GM19372 (cell line): ENCODE data around the gene BTRC.
"Not testable (repeated sequence)": the region's sequence is repeated elsewhere in the genome, so short reads cannot be mapped to it uniquely, and the experiment has no call there.

Source experiments
- ATAC-seq: cut with Tn5 transposase; IDR thresholded peaks from one replicate; pipeline ENCODE4 v1.9.1; 2021; ENCODE audit warnings: mild to moderate bottlenecking, low read depth, moderate library complexity; ENCODE audit not compliant: unreplicated experiment

BTRC gene

GRCh38 chr10:101353692-101354327, at the start of gene BTRC:
Gene BTRC (plus strand): TSS chr10:101354165. CDS start chr10:101354181, 16 bp downstream.
- peak; percentile 93 for ATAC-seq

- ATAC-seq = no peak
Measured at GRCh38 chr10:101304316-101304715, 49.6 kb upstream of the BTRC start.

GRCh38 chr10:101305320-101306241, 48.4 kb upstream of the BTRC start:
- ATAC-seq = no peak

GRCh38 chr10:101308051-101308450, 45.9 kb upstream of the BTRC start:
- ATAC-seq = no peak

- ATAC-seq = no peak
Measured at GRCh38 chr10:101310529-101311184, 43.3 kb upstream of the BTRC start.

GRCh38 chr10:101311185-101312066, 42.5 kb upstream of the BTRC start:
- no peak for ATAC-seq

GRCh38 chr10:101319241-101319915, 34.6 kb upstream of the BTRC start:
- ATAC-seq = no peak

- ATAC-seq = no peak
Measured at GRCh38 chr10:101321073-101321472, 32.9 kb upstream of the BTRC start.

- ATAC-seq = no peak
Measured at GRCh38 chr10:101322266-101323108, 31.5 kb upstream of the BTRC start.

- ATAC-seq = no peak
Measured at GRCh38 chr10:101323495-101323894, 30.5 kb upstream of the BTRC start.

GRCh38 chr10:101327454-101327853, 26.5 kb upstream of the BTRC start:
- ATAC-seq = not testable (repeated sequence)

GRCh38 chr10:101329341-101330032, 24.5 kb upstream of the BTRC start:
- no peak for ATAC-seq

- ATAC-seq = no peak
Measured at GRCh38 chr10:101330231-101330630, 23.7 kb upstream of the BTRC start.

- no peak for ATAC-seq
Measured at GRCh38 chr10:101330631-101331225, 23.2 kb upstream of the BTRC start.

- no peak for ATAC-seq
Measured at GRCh38 chr10:101331956-101332355, 22.0 kb upstream of the BTRC start.

GRCh38 chr10:101334259-101334658, 19.7 kb upstream of the BTRC start:
- ATAC-seq = not testable (repeated sequence)

- no peak for ATAC-seq
Measured at GRCh38 chr10:101336382-101336781, 17.6 kb upstream of the BTRC start.

- no peak for ATAC-seq
Measured at GRCh38 chr10:101337836-101338235, 16.1 kb upstream of the BTRC start.
